ENCODE results near the gene MRM2.

Gene MRM2

GRCh38 chr7:2249744-2250323 is 7.8 kb upstream of the MRM2 start:
- Histone ChIP-seq H4K20me1 (ENCODE audit: insufficient read depth) (no peaks in the 10 kb centered on the region), H3K4me2 (no peak overlapping the region), H3K4me3 (IDR thresholded peaks at IDR 0.05; ENCODE audit: insufficient read depth, low read depth, low read length) (no peak overlapping the region), H3K9ac (no peak overlapping the region), H3K27ac (no peak overlapping the region), H3K79me2 (ENCODE audit: insufficient read depth, low read depth) (no peaks in the 10 kb centered on the region), H3K4me1 (ENCODE audit: low read depth, poor library complexity, severe bottlenecking) (no peaks in the 10 kb centered on the region), H3K27me3 (ENCODE audit: insufficient read depth, low read depth) (no peaks in the 10 kb centered on the region), H3K36me3 (ENCODE audit: insufficient read depth) (no peaks in the 10 kb centered on the region), H2AFZ (ENCODE audit: low read depth) (no peak overlapping the region)
- TF ChIP-seq CTCF (conservative IDR thresholded peaks at IDR 0.05; ENCODE audit: low read depth, low read length): no peak

GRCh38 chr7:2248984-2249694 is 7.1 kb upstream of the MRM2 start:
- Histone ChIP-seq H3K27me3 (ENCODE audit: insufficient read depth, low read depth) (no peaks in the 10 kb centered on the region), H3K4me3 (IDR thresholded peaks at IDR 0.05; ENCODE audit: insufficient read depth, low read depth, low read length) (no peak overlapping the region), H3K79me2 (ENCODE audit: insufficient read depth, low read depth) (no peaks in the 10 kb centered on the region), H3K9ac (no peak overlapping the region), H3K36me3 (ENCODE audit: insufficient read depth) (no peaks in the 10 kb centered on the region), H4K20me1 (ENCODE audit: insufficient read depth) (no peaks in the 10 kb centered on the region), H3K4me1 (ENCODE audit: low read depth, poor library complexity, severe bottlenecking) (no peaks in the 10 kb centered on the region), H3K4me2 (no peak overlapping the region), H2AFZ (ENCODE audit: low read depth) (no peak overlapping the region), H3K27ac (no peak overlapping the region)
- TF ChIP-seq CTCF (conservative IDR thresholded peaks at IDR 0.05; ENCODE audit: low read depth, low read length): no peak

GRCh38 chr7:2247141-2247995 is 5.4 kb upstream of the MRM2 start:
- Histone ChIP-seq H3K9ac (no peak overlapping the region), H3K4me2 (no peak overlapping the region), H3K27me3 (ENCODE audit: insufficient read depth, low read depth) (no peaks in the 10 kb centered on the region), H3K27ac (no peak overlapping the region), H3K79me2 (ENCODE audit: insufficient read depth, low read depth) (peaks cover 3% of the 10 kb centered on the region; the same call in 1 of the 2 replicates), H3K36me3 (ENCODE audit: insufficient read depth) (no peaks in the 10 kb centered on the region), H4K20me1 (ENCODE audit: insufficient read depth) (no peaks in the 10 kb centered on the region), H3K4me3 (IDR thresholded peaks at IDR 0.05; ENCODE audit: insufficient read depth, low read depth, low read length) (no peak overlapping the region), H2AFZ (ENCODE audit: low read depth) (no peak overlapping the region), H3K4me1 (ENCODE audit: low read depth, poor library complexity, severe bottlenecking) (peaks cover 9% of the 10 kb centered on the region)
- TF ChIP-seq CTCF (conservative IDR thresholded peaks at IDR 0.05; ENCODE audit: low read depth, low read length): peak; percentile 70

GRCh38 chr7:2245883-2246675 is 4.1 kb upstream of the MRM2 start:
- Histone ChIP-seq H3K4me2 (no peak overlapping the region), H3K79me2 (ENCODE audit: insufficient read depth, low read depth) (peaks cover 16% of the 10 kb centered on the region), H2AFZ (ENCODE audit: low read depth) (no peak overlapping the region), H3K27ac (no peak overlapping the region), H3K27me3 (ENCODE audit: insufficient read depth, low read depth) (no peaks in the 10 kb centered on the region), H4K20me1 (ENCODE audit: insufficient read depth) (no peaks in the 10 kb centered on the region), H3K4me1 (ENCODE audit: low read depth, poor library complexity, severe bottlenecking) (peaks cover 11% of the 10 kb centered on the region), H3K4me3 (IDR thresholded peaks at IDR 0.05; ENCODE audit: insufficient read depth, low read depth, low read length) (no peak overlapping the region), H3K9ac (no peak overlapping the region), H3K36me3 (ENCODE audit: insufficient read depth) (no peaks in the 10 kb centered on the region)
- TF ChIP-seq CTCF (conservative IDR thresholded peaks at IDR 0.05; ENCODE audit: low read depth, low read length): no peak

All from KMS-11 (cell line).